Astrocyte of the hippocampus (primary cell): ENCODE data around the gene NOTCH4.
"Not testable (repeated sequence)": the region's sequence is repeated elsewhere in the genome, so short reads cannot be mapped to it uniquely, and the experiment has no call there.

Source experiments
- DNase-seq: peaks from one replicate; pipeline ENCODE4 v3.0.0; 2011; ENCODE audit warnings: low read depth, low spot score

The NOTCH4 gene

DNA sequence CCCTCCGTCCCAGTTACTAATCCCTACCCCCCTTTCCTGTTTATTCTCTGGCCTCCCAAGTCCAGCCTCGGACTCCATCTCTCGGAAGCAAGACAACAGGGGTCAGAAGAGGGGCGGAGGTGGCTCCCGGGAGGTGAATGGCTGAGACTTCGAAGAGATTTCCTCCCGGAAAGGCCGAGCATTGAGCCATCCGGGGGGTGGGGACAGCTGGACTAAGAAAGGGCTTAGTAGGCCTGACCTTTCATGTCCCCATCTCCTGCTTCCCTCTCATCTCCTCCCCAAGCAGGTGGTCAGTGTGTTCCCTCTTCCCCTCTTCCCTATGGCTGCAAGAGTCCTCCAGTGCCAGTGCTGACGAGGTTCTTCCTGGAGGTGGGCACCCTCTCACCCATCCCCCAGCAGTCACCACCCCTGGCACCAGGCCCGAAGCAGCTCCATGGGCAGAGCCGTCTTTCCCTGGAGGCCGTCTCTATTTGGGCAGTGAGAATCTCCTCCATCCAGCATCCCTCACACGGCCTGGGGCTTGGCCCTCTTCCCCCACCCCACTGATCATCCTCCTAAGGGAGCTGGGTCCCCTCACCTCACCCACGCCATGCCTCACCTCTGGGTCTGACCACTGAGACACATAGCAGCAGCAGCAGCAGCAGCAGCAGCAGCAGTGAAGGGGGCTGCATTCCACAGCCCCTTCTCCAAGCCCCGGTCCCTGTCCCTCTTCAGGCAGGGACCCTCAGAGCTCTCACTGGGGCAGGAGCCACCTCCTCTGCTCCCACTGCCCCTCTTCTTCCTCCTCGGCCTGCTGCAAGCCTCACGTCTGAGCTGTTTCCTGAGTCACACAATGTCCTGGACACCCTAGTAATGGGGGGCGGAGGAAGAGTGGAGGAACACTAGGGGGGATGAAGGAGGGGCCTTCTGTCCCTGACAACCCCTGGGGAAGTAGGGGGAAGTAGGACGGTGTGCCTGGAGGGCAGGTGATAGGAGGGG, at the start of gene NOTCH4:
Gene NOTCH4, minus strand, starts transcription at position 810 of the 978 bp plus-strand sequence. Its CDS starts 139 bp downstream, at position 671.
- DNase-seq, result no peak

- no peak for DNase-seq
Measured at GRCh38 chr6:32271429-32271828, 47.6 kb upstream of the NOTCH4 start.

DNA sequence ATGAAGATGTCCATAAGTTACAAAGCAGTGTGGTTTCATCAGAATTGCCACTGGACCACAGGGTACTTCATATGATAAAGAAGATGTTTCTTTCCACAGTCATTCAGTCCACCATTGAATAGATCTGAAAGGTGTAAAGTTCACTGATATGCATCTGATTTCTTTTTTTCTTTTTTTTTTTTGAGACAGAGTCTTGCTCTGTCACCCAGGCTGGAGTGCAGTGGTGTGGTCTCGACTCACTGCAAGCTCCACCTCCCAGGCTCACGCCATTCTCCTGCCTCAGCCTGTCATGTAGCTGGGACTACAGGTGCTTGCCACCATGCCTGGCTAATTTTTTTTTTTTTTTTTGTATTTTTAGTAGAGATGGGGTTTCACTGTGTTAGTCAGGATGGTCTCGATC, 44.6 kb upstream of the NOTCH4 start:
- DNase-seq, result not testable (repeated sequence)

DNA sequence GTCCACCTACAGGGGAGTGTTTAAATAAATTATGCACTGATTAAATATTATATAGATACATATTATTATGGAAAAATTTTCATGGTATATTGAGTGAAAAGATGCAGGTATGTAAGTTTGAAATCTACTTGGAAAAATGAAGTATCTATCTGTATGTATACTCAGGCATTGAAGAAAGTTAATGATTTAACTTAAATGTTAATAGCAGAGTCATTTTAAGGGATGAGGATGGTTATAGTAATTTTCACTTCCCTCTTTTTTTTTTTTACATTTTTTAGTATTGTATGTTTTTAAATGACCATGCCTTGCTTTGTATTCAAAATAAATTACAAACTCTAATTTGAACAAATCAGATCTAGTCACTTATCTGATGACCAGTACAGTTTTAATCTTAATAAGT, 43.2 kb upstream of the NOTCH4 start:
- DNase-seq, result no peak

- DNase-seq, result not testable (repeated sequence)
Measured at GRCh38 chr6:32257262-32257661, 33.4 kb upstream of the NOTCH4 start.

DNA sequence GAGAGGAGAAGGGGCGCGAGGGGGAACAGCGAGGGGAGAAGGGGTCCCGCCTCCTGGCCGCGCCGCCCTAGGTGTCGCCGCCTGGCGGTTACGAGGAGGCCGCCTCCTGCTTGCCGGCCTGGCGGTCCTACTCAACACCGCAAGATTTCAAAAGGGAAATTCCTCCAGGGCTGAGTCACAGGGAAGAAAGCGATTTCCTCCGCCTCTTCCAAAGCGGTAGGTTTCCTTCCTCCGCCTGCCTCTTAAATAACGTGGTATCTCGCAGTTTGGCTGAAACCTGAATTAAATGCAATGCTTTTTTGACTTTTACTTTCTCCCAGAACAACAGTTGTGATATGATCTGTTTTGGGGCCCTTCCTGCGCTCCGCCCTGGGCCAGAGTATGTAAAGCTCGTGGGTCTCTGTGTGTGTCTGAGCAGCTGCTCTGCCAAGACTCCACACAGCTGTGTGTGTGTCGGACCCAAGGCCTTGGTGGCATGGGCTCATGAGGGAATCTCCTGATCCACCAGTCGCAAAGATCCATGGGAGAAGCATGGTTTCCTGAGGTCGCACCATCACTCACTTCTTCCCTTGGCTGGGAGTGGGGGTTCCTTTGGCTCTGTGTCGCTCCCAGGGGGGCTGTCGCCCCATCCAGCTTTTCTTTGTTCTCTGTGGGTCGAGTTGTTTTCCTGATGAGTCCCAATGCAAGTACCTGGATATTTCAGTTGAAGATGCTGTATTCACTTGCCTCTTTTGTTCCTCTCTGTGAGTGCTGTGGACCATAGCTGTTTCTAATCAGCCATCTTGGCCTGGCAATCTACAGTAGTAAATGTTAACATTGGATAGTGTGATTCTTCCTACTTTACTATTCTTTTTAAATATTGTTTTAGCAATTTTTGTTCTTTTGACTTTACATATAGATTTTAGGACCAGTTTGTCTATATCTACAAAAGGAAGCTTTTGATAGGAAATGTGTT, 31.6 kb upstream of the NOTCH4 start:
- peak; percentile 95 for DNase-seq

DNA sequence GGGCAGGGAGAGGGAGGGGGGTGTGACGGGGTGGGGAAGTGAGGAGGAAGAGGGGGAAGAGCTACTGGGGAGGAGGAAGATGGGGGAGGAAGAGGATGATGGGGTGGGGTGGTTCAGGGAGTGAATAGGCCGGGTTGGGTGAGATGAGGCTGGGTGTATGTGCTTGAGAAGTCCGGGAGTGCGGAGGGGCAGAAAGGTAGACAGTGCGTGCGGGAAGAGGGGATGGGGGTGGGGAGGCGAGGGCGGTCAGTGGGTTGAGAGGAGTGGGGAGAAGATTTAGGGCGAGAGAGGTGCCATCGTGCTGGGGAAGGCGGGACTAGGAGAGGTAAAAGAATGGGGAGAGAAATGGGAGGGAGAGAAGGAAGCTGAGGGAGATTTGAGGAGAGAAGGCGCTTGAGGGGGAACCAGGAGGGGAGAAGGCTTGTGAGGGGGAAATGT, 30.9 kb upstream of the NOTCH4 start:
- DNase-seq, result no peak

DNA sequence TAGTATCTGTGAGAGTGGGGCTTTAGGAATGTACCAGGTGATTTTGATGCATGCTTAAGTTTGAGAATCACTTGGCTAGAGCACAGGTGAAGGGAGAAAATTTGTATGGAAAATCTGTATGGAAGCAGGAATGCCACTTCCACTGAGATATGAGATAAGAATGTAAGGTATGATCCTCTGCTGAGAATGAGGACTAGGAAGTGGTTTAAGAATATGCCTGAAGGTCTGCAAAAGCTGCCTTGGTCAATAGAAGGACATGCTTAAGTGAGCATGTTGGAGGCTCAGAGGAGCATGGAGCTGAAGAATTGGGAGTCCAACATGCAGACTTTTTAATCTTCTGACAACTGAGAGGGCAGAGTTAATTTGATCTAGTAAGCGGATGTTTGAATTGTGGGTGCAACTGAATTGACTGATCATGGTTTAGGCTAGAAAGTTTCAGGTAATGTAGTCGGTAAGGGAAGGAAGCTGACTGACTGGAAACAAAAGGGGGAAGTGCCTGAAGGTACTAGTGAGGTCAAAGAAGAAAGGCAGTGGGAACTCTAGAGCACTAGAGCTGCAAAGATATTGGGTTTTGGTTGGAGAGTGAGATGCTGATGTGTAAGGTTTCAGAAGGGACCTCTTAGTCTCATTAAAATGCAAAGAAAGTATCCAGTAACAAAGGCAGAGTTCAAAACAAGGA, 28.6 kb upstream of the NOTCH4 start:
- DNase-seq, result no peak

DNA sequence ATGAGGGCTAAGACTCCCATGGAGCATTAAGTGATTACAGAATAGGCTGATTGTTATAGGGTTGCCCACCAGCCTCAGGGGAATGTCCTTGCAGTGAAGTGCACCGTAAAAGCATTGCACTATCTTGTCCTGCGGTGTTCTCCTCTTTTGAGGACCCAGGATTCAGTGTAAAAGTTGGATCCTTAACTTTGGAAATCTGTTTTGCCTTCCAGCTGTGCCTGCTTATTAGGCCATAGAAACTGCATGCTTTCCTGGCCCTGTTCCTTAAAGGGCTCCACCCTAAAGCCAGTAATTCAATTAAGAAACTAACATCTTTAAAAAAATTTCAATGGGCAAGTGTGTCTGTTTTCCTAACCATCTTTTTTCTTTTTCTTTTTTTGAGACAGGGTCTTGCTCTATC, 25.4 kb upstream of the NOTCH4 start:
- DNase-seq, result no peak

- no peak for DNase-seq
Measured at GRCh38 chr6:32247401-32247800, 23.5 kb upstream of the NOTCH4 start.

DNA sequence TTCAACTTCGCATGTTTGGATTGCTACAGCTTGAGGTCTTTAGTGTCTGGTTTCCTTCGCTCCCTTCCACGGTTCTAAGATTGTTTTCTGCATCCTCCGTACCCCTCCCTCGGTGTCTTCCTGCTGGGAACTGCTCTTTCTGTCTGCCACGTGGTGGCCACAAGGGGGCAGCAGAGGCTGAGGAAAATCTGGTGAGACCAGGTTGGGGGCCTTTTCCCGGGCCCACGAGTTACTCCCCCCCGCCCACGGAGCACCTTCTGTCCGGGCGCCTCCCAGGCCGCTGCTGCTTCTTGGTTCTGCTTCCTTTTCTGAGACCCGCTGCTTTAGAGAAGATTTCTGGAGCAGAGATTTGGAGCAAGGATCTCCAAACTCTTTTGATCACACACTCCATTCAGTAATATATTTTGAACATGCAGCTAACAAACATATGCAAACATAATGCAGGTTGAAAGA, 21.1 kb upstream of the NOTCH4 start:
- peak; percentile 82 for DNase-seq

- no peak for DNase-seq
Measured at GRCh38 chr6:32244270-32244669, 20.4 kb upstream of the NOTCH4 start.

DNA sequence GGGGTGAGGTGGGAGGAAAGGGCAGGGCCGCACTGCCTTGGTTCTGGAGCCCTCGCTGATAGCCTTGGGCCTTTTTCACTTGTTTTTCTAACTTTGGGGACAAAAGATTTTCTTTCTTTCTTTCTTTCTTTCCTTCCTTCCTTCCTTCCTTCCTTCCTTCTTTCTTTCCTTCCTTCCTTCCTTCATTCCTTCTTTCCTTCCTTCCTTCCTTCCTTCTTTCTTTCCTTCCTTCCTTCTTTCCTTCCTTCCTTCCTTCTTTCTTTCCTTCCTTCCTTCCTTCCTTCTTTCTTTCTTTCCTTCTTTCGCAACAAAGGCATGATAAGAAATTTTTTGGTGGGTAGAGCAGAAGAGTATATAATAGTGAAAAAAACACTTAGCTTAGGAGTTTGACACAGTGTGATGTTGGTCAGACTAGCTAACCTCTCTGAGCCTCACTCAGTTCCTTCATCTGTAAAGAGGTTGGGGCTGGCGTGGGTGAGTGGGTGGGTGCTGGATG, 18.5 kb upstream of the NOTCH4 start:
- DNase-seq, result not testable (repeated sequence)

- DNase-seq, result no peak
Measured at GRCh38 chr6:32240686-32241085, 16.8 kb upstream of the NOTCH4 start.

GRCh38 chr6:32239462-32239861, 15.6 kb upstream of the NOTCH4 start:
- no peak for DNase-seq

GRCh38 chr6:32234934-32235333, 11.1 kb upstream of the NOTCH4 start:
- no peak for DNase-seq

- DNase-seq, result no peak
Measured at GRCh38 chr6:32226434-32226833, 2.6 kb upstream of the NOTCH4 start.

DNA sequence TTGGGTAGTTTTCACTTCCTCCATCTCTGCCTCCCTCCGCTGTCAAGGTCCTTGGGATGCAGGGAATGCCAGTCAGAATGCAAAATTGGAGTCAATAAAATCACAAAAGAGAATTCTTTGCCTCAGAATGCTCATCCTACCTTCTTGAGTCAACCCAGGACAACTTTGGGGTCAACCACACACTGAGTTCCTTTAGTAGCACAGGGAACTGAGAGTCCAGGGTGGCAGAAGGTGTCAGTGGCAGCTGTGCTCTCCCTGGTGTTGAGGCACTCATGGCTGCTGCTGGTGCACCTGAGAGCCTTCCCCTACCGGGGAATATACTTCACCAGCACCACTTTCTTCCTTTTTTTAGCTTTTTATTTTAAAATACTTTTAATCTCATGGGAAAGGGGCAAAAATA, 829 bp upstream of the NOTCH4 start:
- DNase-seq, result no peak

DNA sequence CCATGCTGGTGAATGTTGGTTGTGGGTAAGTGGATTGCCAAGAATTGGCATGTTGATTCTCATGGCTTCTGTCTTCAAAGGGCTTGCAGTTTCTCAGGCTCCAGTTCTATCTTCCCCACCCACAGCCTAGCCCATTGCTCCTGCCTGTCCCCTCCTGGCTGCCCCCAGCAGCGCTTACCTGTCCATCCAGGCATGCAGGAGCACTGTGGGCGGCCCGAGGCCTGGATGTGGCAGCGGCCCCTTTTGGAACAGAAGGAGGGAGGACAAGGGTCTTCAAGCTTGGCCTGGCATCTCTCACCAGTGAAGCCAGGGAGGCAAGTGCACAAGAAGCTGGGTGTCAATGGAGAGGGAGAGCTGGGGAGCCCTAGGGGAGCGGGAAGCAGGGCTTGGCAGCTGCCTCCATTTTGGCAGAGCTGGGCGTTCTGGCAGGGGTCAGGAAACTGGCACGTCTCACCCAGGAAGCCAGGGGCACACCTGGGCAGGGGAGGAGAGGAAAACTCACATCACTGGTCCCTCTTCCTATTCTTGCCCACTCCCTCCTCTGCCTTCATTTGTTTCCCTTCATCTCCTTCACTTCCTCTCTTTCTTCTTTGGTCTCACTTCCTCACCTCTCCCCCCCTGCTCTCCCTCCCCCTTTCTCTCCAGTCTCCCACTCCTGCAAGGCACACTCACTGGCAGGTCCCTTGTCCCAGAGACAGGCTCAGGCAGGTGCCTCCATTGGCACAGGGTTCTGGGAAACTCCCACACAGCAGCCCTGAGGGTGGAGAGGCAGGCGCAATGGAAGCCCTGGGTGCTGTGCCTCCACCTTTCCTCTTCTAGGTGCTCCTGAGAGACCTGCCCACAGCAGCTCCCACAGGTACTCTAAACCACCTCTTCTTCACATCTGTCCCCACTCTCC, 1.3 kb downstream of the NOTCH4 start:
- DNase-seq, result no peak

GRCh38 chr6:32220021-32220420, 3.8 kb downstream of the NOTCH4 start:
- no peak for DNase-seq
